GM19463 (cell line): ENCODE measurements around the gene PRKAG1.

ENCODE experiments used
- ATAC-seq: cut with Tn5 transposase; IDR thresholded peaks from one replicate; pipeline ENCODE4 v1.9.1; 2021; ENCODE audit warnings: mild to moderate bottlenecking, moderate library complexity; ENCODE audit not compliant: unreplicated experiment

PRKAG1 gene

DNA sequence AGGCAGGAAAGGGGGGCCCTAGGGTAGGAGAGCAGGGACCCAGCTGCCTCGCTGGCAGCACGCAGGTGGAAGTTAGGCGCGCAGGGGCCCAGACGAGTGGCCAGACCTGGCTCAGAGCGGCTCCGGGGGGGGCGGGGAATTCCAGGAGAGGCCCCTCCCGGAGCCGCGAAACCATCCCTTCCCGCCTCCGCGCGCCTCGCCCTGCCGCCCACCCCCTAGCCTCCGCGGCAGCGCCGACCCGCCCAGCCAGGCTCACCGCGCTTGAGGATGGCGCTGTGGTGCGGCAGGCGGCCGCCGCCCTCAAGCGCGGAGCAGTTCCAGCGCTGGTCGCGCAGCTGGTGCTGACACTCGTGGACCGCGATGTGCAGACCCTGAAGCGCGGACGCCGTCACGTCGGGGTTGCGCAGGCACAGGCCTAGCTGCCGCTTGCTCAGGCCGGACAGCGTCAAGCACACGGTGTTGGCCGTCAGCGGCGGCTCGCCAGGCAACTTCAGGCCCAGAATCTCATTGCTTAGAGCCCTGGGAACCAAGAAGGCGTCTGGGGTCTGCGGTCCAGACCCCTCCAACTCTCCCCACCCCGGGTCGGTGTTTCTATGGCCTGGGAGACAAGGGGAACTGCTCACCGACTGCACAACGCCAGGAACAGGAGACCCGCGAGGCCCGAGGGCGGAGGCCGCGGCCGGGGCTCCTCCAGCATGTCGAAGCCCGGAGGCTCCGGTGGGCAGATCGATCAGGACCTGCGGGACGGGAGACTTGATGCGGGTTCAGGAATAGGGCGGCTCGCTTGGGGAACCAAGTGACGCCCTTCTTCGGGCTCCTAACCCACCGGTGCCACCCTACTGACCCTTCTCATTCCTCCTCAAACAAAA is 48.5 kb downstream of the PRKAG1 start:
- ATAC-seq: peak; percentile 36

DNA sequence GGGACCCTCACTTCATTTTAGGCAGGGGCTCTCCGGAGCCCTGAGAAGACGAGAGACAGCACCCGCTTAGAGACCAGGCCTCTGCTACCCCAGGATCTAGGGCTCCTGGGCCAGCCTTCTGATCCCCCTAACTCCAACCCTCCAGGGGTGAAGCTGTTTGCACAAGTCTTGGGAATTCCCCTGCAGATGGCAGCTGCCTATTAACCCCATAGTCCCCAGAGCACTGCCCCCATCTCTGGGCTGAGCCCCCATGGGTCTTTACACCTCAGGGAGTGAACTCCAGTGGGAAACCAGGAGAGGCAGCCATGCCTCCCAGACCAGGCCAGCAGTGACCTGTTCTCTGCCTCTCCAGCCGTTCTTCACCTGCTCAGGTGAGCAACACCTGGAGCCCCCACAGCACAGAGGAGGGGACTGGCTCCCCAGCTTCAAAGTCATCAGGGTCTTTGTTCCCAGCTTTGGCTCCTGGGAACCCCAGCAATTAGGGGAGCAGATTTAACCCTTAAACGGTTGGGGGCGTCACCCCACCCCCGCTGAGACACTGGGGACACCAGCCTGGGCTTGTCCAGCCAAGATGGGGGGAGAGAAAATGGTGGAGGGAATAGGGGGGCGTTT is 49.3 kb downstream of the PRKAG1 start:
- ATAC-seq: no peak

DNA sequence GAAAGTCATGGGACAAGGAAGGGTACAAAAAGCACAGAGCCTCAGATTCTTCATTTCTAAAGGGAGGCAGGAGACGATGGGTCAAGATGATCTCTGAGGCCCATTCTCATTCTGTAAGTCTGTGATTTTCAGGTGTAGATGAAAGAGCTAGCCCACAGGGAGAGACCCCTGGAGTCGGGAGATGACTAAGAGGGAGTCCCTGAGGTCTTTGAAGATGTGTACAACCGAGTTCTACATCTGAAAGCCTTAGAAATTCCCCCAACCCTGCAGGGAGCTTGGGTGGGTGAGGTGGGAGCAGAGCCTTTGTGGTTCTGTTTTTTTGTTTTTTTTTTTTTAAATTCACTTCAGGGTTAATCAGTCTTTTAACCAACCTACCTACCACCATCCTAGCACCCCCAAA is 50.1 kb downstream of the PRKAG1 start:
- ATAC-seq: no peak

DNA sequence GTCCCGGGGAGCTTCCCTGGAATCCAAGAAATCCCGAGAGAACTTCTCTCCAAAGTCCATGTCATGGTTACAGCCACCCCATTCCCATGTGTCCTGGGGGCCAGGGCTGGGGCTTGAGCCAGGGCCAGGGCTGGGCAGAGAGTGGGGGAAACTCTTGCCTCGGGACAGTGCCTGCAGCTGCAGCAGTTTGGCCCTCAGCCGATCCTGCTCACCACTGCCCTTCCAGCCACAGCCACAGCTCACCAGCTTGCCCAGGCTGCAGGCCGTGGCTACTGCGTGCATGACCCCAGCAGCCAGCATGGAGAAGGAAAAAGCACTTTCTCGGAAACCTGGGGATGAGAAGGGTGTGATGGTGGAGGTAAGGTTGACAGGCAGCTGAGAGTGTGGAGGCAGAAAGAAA is 50.6 kb downstream of the PRKAG1 start:
- no peak for ATAC-seq

DNA sequence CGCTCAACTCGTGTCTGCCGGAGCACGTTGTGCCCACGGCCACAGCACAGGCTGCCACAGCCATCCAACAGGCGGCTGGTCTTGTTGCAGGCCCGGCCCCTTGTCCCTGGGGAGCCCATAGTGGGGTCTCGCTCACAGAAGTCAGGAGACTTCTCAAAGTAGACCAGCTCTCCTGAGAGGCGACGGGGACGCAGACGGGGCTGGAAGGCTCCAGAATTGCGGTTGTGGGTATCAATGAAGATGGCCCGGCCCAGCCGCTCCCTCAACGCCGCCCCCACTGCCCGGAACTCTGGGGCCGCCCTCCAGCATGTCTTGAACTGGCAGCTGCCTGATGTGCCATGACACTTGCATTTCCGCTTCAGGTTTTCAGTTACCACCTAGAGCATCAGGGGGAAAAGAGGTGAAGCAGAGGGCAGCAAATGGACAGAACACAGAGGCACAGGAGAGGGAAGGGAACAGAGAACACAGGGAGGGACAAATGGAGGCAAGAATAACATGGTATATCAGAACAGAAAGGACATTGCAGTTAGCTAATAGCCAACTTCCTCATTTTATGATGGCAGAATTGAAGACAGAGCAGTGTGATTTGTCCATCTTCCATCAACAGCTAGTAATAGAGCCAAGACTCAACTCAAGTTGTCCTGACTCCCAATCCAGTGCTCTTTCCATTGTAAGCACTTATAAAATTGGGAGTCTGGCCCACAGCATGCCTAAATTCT is 52.2 kb downstream of the PRKAG1 start:
- ATAC-seq: no peak

DNA sequence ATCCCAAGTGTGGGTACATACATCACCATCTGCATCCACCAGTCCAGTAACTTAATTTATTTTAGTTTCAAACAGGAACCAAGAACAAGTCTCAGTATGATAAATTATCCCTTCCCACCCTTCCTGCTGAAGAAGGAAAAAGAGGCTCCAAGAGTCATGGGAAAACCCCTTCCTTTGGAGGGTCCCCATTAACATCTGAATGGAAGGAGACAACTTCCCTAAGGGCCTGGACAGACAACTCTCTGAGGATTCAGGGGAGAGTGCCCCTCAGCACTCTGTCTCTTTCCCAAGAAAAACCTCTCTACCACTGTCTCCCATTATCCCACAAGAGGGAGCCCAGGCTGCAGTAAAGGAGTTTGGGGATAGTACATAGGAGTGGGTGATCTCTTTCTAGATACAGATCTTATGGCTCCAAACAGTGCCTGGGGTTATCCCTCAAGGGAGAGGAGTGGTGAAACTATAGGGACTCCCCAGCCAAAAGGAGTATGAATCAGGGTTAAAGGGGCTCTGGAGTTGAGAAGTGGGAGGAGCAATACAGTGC is 53.2 kb downstream of the PRKAG1 start:
- no peak for ATAC-seq

DNA sequence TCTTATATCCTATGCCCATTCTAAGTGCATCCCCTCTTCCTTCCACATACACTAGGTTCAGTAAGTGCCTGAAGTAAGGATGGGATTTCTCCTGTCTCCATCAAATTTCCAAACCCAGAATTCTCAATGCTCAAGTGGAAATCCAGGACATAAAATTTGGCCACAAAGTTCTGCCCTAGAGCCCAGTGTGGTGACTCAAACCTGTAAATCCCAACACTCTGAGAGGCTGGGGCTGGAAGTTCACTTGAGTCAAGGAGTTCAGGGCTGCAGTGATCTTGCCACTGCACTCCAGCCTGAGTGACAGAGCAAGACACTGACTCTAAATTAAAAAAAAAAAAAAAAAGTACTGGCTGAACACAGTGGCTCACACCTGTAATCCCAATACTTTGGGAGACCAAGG is 56.8 kb downstream of the PRKAG1 start:
- ATAC-seq: no peak

DNA sequence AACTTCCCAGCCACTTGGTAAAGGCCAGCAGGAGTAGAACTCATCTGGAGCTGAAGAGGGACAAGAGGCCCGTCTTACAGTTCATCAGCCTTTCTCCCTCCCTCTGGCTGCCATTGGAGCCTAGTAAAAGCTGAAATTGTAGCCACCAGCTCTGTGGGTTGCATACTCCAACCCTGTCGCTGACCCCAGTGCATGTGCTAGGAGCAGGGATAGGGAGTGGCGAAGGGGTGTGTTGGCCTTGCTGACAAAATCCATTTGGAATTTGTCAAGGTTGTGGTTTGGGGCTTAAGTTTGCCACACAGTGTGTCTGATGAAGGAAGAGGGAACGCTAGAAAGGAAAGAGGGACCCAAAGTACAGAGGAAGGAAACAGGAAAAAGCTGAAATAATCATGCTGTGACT is 57.2 kb downstream of the PRKAG1 start:
- no peak for ATAC-seq

DNA sequence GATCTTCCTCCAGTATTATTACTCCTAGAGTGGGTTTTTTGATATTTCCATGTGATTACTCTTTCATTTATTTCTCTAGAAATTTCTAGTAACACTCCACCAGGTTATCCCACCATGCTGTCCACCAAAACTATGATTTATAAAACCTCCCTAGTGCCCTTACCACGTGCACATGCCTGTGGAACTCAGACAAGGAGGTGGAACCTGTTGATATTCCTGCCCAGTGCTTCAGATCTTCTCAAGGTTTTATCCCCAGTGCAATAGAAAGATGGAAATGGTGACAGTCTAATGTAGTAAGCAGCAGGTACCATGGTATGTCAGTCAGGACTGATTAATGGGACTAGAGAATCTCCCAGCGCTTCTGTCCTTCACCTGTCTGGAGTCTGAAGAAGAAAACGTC is 57.7 kb downstream of the PRKAG1 start:
- ATAC-seq: no peak

DNA sequence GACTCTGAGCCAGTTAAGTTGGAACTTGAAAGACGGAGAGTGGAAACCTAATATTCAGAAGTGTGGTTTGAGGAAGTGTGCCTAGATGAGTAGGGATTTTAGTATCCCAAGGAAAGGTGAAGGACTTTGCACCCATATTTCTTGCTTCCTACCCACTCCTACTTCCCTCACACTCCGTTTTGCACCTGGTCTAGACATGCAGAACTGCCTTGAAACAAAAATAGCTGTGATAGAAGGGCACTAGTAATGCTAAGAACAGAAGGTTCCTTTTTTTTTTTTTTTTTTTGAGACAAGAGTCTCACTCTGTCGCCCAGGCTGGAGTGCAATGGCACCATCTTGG is 60.6 kb downstream of the PRKAG1 start:
- ATAC-seq: no peak

DNA sequence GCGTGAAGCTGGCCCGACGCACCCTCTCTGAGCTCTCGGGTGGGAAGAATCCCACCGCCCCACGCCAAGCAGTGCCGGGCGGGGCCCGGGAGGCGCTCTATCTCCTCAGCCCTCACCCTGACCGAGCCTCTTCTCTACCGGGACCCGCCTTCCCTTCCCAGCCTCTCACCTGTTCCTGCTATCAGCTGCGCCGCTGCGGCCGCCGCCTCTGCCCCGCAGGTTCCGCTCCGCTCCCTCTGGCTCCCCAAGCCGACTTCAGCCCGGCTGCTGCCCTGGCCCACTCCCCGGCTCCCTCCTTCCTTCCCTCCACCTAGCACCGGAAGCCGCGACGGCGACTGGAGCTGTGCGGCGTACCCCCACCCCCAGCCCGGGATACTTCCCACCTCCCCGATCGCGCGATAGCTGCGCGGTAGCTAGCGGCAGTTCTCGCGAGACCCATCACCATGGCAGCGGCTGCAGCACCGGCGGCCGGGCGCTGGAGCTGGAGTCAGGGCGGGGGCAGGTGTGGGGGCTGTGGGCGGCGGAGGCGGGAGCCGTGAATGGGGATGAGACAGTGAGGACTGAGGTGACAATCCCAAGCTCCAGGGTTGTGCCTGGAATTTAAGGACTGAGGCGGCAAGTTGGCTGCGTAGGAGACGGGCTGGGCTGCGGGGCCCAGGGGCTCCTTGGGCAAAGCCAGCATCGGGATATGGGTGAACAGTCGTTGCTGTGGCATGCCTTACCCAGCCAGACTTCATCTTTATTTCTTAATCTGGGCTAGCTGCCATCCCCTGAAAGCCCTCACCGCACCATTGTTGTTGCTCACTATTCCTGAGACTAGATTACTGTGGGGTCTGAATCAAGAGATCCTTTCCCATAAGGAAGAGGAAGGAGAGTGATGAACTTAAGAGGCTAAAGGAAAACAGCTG is 61.2 kb downstream of the PRKAG1 start, which contains the start of gene ARF3:
Gene ARF3 (minus strand): TSS at position 347 of the 908 bp plus-strand sequence. CDS start 16,392 bp downstream, outside the sequence.
- peak; percentile 91 for ATAC-seq

DNA sequence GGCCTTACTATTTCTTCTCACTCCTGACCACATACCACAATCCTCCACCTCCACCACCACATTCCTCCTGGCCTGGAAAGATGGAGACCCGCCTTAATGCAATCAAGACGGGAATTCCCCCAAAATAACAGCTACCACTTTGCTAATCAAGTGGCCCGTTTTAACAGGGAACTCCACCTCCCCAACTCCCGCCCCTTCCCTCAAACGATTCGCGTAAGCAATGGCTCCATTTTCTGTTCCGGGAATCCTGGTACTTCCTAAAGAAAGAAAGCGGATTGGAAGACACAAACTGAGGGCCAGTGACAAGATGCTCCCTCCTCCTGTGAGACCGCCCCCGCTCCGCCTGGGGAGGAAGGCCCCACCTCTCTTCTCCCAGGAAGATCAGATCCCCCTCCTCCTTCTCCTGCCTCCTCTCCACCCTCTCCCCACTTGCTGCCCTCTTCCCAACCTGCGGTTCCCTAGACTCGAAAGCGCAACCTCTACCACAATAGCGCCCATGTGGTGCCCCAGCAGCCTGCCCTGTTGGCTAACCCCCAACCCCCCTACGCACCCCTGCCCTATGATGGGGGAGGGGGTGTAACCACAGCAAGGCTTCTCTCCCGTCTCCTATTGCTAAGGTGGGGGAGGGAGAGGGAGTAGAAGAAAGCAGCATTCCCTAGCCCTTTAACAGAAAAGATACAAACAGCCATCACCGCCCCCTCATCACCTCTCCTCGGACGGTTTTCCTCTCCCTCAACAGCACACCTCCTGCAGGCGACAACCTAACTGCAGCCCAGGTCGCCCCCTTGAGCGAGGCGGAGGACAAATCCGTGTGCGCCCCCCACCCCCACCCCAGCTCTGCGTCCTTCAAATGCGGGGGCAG is 62.1 kb downstream of the PRKAG1 start:
- no peak for ATAC-seq

DNA sequence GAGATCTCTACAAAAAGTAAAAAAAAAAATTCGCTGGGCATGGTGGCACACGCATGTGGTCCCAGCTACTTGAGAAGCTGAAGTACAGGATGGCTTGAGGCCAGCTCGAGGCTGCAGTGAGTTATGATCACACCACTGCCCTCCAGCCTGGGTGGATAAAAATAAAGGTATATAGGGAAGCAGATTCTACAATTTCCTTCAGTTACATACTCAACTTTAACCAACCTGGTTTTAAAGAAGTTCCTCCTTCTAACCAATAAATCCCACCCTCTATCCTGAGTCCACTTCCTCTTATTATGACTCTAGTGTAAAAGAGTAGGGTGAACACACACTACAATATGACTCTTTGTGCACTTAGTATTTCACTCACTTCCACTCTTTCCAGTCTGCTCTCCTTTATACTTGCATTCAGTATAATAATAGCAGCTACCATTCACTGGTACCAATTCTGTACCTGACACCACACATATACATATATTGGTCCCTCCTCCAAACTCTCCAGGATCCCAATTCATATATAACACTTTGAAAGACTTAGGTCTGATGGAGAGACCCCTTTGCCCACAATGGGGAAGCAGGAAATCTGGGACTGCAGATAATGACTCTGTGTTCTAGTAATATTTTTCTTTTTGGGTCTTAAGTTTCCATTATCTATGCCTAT is 63.6 kb downstream of the PRKAG1 start:
- ATAC-seq: no peak

DNA sequence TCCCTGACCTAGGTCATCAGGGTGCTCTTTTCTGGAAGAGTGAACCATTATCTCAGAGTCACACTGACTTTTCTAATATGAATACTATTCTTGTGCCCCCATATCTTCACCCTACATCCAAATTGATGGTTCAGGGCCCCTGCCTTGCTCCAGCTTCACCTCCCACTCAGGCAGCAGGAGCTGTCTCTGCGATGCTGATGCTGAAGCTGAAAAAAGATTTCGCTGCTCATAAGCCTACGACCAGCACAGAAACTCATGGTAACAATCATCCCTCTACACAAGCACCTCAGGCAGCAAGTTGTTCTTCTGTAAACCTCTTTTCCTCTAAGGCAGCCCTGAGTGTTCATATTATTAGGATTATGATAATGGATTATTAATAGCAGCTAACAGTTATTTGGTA is 64.5 kb downstream of the PRKAG1 start:
- no peak for ATAC-seq

DNA sequence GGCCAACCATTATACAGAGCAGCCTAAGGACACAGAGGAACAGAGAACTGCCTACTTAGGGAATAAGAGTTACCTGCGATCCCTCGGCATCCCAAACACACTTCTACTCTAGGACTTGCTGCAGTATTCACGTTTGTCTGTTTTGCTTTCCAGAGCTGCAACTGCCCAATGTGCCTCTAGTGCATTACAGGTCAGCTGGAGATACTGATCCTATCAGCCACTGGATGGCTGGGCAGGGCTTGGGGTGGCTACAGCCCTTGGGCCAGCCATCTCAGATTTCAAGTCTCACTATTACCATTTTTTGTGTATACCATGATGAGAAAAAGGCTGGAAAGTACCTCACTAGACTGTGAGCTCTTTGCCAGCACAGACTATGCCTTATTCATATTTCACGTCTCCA is 65.9 kb downstream of the PRKAG1 start:
- ATAC-seq: no peak
